Measurements from ENCODE around the gene TPRG1.

DNA sequence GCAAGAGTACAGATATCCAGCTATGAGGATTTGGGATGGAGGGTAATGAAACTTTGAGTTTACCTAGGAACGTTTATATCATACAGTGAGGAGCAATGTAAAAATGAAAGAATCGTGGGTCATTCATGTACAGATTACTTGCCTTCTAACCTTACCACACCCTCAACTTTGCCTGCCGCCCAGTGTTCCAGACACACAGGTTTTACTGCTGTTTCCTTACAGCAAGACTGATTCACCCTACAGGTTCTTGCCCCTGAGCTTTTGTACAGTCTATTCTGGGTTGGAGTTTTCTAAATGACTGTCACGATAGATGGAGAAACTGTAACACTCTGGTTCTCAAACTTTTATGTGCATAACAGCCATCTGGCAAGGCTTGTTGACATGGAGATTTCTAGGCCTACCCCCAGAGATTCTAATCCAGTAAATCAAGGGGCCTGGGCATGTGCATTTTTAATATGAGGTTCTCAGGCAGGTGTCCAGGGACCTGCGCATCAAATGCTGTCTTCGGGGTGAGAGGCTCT, 6.6 kb upstream of the TPRG1 start:
- TF ChIP-seq, protein P1, sequence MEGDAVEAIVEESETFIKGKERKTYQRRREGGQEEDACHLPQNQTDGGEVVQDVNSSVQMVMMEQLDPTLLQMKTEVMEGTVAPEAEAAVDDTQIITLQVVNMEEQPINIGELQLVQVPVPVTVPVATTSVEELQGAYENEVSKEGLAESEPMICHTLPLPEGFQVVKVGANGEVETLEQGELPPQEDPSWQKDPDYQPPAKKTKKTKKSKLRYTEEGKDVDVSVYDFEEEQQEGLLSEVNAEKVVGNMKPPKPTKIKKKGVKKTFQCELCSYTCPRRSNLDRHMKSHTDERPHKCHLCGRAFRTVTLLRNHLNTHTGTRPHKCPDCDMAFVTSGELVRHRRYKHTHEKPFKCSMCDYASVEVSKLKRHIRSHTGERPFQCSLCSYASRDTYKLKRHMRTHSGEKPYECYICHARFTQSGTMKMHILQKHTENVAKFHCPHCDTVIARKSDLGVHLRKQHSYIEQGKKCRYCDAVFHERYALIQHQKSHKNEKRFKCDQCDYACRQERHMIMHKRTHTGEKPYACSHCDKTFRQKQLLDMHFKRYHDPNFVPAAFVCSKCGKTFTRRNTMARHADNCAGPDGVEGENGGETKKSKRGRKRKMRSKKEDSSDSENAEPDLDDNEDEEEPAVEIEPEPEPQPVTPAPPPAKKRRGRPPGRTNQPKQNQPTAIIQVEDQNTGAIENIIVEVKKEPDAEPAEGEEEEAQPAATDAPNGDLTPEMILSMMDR (IDR thresholded peaks at IDR 0.05; ENCODE audit: low read depth, low read length, poor library complexity, severe bottlenecking), result no peak
- no peak for TF ChIP-seq EZH2phosphoT487 (IDR thresholded peaks at IDR 0.05; ENCODE audit: borderline replicate concordance, low read length)

Data from DOHH2 (cell line).